ENCODE results near the gene PLPP2.

DNA sequence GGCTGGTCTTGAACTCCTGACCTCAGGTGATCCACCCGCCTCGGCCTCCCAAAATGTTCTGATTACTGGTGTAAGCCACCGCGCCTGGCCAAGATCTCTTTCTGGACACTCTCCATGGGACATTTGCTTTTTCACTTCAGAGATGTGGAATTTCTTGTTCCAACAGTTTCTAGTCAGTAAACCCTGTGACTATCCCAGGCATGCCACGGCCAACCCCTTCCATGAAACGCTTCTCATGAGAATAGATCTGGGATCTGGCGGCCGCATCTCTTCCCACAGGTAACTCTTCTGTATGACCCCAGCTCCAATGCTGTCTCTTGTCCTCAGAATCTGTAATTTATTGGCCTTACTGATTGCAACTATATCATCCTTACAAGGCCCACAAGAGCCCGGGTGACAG lies 16.2 kb downstream of the PLPP2 start:
- TF ChIP-seq POLR2AphosphoS5 (IDR thresholded peaks at IDR 0.05; ENCODE audit: borderline replicate concordance, low read depth, low read length) (no peak), EZH2 (IDR thresholded peaks at IDR 0.05) (no peak), FOXP2 (optimal IDR thresholded peaks at IDR 0.05; ENCODE audit: control extremely low read depth, extremely low read length, insufficient read depth) (no peak)
